Right kidney (tissue), 9 donors: ENCODE results near the gene RAD51AP1.
"Not testable (repeated sequence)": the region's sequence is repeated elsewhere in the genome, so short reads cannot be mapped to it uniquely, and the experiment has no call there.

Source experiments
- DNase-seq: peaks from one replicate; pipeline ENCODE4 v3.0.0-alpha.2; 2016
- long read RNA-seq, 8 donors: transcript quantifications; one replicate each; lab custom pipeline, GENCODE V29; 2026

The RAD51AP1 gene, protein sequence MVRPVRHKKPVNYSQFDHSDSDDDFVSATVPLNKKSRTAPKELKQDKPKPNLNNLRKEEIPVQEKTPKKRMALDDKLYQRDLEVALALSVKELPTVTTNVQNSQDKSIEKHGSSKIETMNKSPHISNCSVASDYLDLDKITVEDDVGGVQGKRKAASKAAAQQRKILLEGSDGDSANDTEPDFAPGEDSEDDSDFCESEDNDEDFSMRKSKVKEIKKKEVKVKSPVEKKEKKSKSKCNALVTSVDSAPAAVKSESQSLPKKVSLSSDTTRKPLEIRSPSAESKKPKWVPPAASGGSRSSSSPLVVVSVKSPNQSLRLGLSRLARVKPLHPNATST
- long read RNA-seq, donor 1, partial matches to known transcripts: 0 of 5 reads
- long read RNA-seq, donor 1, other reads (novel, unspliced or antisense): 0 of 5 reads
- long read RNA-seq, donor 2, partial matches to known transcripts: 8 of 14 reads
- long read RNA-seq, donor 2, other reads (novel, unspliced or antisense): 0 of 14 reads
- long read RNA-seq, donor 3, partial matches to known transcripts: 0 of 1 reads
- long read RNA-seq, donor 3, other reads (novel, unspliced or antisense): 0 of 1 reads
- long read RNA-seq, donor 4, partial matches to known transcripts: 0 of 3 reads
- long read RNA-seq, donor 4, other reads (novel, unspliced or antisense): 0 of 3 reads
- long read RNA-seq, donor 5, transcript RAD51AP1-202 (9 exons, 2,113 nt): major isoform, 5 of 6 reads
- long read RNA-seq, donor 5, partial matches to known transcripts: 0 of 6 reads
- long read RNA-seq, donor 5, other reads (novel, unspliced or antisense): 0 of 6 reads
- long read RNA-seq, donor 6, partial matches to known transcripts: 0 of 1 reads
- long read RNA-seq, donor 6, other reads (novel, unspliced or antisense): 0 of 1 reads
- long read RNA-seq, donor 7, partial matches to known transcripts: 0 of 2 reads
- long read RNA-seq, donor 7, other reads (novel, unspliced or antisense): 0 of 2 reads
- long read RNA-seq, donor 8, partial matches to known transcripts: 0 of 1 reads
- long read RNA-seq, donor 8, other reads (novel, unspliced or antisense): 0 of 1 reads

DNA sequence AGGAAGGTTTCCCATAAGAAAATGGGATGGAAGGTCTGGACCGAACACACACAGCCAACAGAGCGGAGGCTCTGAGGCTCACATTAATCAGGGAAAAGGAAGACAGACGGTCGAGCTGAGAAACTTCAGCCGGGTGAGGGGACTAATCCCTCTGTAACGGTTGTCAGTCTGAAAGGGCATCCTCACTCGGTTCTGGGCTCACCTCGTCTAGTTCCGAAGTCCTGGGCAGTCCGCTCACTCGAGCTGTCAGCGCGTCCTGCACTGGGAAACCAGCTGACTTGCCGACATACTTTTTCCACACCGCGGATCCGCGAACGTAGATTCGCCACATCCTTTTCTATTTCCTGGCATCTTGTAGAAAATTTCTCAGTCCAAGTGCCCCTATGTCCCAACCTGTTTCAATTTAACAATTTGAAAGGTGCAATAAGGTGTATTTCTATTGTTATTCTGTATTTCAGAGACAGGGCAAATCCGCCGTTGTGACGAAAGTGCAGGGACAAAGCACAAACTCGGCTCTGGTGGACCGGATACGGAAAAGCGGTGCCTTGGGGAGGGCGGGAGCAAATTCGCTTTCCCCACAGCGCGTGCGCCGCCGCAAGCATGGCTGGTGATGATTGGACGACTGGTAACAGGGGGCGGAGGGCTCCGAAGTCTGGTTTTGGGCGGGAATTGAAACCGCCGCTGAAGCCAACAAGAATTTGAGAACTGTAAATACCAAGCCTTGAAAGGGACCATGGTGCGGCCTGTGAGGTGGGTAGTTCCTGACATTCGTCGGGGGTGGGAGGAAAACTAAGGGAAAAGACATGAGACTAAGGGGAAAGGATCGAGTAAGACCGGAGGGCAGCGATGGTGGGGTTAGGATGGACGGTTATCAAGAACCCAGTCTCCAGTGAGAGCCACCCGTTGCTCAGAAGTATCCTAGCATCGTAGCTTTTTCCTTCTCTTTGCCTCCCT, at the start of gene RAD51AP1:
RAD51AP1 (plus strand) TSS at position 684 of the 954 bp plus-strand sequence; CDS start at position 734, 50 bp downstream.
- DNase-seq: peak; percentile 99

DNA sequence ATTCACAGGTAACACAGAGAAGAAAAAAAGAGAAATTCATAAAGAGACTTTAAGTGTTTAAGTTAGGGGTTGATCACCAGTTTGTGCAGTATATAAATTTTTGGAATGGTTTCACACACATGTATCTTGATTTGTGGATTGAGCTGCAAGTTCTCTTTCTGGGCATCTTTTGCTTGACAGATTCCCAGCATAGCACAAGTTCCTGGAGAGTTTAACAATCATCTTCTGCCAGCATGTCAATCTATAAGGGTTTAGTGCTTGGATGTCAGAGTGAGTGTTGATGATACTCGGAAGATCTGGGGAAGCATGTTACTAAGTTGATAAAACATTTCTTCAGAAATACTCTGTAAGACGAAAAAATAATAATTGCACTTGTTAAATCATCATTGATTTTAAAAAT, 49.1 kb upstream of the RAD51AP1 start:
- no peak for DNase-seq

DNA sequence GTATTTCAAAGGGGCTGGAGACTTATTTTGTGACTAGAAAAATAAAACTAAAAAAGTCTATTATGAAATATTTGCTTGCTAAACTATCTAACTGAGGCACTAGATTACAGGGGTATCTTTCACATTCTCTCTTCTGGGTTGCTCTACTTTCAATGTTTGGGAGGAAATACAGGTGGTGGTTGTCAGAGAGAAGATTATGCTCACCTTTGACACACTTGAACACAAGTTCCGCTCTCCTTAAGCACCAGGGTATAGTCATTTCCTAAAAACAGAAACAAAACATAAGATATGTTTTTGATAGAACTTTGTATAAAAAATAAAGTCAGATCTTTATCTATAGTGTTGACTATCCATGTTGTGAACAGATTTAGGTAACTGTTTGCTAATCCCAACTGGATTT, 47.7 kb upstream of the RAD51AP1 start:
- DNase-seq: no peak

DNA sequence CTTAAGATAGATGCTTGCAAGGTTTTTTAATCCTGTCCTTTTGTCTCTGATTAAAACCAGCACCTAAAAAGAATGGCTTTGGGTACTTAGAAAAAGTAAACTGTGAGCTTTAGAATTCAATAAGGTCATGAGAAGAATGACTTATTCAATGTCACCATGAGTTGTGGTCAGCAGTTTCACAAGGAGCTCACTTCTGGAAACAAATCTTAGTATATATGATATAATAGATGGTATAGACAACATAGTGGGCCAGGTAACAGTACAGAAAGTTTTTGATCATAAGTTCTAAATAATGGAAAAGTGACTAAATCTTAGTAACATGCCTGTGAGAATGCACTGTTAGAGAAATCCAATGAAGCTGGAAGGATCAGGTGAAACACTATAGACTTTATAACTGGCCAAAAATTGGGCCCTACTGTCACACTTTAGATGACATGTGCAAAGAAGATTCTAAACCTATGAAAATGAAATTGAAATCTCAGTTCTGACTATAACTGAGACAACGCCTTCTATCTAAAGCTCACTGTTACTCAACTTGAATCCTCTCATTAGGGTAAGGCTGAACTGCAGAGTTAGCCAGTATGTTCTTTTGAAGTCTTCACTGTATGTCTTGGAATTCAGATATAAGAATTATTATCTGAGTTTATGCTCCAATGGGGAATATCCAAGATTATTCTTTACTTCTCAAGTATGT, 42.4 kb upstream of the RAD51AP1 start:
- DNase-seq: no peak

DNA sequence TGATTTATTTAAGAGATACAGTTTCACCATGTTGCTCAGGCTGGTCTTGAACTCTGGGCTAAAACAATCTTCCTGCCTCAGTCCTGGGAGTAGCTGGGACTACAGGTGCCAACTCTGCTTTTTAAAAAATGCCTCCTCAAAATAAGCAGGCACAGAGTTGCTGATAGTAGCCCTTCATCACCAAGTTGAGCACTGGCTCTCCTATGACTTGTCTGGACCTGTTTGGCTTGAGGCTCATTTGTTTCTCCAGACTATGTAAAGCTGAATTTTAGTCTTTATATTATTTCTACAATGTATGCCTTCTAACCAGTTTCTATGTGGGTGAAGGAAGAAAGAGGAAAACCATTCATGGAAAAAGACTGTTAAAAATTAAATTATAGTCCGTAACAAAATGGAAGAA, 39.5 kb upstream of the RAD51AP1 start:
- DNase-seq: no peak

DNA sequence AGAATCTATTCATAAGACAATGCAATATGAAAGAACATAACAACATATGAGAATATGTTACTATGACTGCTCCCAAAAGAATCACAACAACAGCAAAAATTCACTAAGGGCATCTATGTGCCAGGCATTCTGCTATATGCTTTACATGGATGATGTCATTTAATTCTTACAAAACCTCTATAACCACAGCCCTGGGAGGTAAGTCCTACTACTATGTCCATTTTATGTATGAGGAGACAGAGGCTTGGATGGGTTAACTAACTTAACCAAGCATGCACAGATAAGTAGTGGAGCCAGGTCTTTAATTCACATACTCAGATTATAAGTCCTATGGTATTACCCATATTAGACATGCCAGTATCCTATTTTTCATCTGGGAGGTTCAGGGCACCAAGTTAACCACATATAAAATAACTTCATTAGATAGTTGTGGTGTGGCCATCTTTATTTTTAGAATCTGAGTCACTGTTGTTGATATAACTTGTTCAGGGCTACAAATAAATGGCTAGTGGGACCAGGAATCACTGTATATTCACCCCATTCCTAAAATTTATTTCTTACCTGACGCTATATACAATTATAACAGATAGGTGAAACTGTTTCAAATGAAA, 33.2 kb upstream of the RAD51AP1 start:
- no peak for DNase-seq

DNA sequence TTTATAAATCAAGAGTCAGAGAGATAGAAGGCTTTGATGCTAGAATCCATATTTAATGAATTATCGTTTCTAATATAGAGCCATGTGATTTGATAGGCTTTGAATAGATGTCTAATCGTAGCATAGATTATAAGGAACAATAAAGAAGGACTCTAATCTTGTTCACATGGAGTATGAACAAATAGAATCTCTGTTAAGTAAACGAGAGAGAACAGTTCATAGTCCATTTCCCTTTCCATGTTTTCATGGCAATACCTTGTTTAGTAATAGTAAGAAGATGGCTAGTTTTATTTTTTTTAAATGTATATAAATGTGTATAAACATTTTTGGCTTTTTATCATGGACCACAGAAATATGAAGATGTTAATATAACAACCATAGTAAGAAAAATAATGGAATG, 32.3 kb upstream of the RAD51AP1 start:
- no peak for DNase-seq

DNA sequence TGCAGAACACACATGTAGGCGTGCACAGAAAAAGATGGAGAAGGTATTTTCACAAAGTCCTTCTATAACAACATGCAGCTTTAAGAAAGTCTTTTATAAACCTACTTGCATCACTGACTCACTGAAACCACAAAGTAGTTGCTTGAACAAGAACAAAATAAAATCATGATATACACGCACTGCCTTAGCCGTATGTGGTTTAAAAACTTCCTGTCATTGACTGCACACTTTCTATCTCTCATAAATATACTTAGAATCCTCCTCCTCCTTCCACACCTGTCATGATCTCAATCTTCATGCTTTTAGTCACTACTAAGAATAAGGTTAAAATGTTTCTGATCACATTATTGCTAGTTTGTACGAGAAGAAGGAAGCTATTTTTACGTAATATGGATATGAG, 31.8 kb upstream of the RAD51AP1 start:
- DNase-seq: no peak

DNA sequence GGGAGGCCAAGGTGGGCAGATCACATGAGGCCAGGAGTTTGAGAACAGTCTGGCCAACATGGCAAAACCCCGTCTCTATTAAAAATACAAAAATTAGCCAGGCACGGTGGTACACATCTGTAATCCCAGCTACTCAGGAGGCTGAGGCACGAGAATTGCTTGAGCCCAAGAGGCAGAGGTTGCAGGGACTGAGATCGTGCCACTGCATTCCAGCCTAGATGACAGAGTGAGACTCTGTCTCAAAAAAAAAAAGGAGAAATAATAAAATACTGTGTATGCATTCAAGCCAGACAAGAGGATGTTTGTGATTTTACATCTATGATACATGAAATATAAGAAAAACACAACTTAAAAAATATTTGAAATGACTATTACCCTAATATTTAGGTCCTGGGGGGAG, 30.2 kb upstream of the RAD51AP1 start:
- not testable (repeated sequence) for DNase-seq

DNA sequence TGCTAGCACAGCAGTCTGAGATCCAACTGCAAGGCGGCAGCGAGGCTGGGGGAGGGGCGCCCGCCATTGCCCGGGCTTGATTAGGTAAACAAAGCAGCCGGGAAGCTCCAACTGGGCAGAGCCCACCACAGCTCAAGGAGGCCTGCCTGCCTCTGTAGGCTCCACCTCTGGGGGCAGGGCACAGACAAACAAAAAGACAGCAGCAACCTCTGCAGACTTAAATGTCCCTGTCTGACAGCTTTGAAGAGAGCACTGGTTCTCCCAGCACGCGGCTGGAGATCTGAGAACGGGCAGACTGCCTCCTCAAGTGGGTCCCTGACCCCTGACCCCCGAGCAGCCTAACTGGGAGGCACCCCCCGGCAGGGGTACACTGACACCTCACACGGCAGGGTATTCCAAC, 29.4 kb upstream of the RAD51AP1 start:
- DNase-seq: not testable (repeated sequence)

DNA sequence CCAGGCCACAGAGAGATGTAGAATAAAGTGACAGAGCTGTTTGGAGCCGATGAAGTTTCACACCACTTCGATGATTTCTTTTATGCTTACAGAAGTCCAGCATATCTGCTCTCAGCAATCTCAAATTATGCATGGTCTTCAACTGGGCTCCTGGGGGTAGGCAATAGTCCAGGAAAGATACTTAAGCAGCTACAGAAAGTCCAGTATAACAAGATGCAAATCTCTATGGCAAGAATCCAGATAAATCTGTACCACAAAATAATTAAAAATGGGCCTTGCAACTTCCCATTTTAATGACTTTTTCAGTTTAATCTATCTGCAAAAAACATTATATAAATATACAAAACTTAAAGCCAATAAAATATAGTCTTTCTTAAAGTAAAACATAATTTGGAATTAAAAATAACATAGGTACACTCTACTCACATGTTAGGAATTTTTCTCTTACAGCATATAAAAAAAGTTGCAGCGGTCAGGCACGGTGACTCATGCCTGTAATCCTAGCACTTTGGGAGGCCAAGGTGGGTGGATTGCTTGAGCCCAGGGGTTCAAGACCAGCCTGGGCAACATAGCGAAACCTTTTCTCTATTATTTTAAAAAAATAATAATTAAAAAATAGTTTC, 20.5 kb upstream of the RAD51AP1 start:
- DNase-seq: no peak

DNA sequence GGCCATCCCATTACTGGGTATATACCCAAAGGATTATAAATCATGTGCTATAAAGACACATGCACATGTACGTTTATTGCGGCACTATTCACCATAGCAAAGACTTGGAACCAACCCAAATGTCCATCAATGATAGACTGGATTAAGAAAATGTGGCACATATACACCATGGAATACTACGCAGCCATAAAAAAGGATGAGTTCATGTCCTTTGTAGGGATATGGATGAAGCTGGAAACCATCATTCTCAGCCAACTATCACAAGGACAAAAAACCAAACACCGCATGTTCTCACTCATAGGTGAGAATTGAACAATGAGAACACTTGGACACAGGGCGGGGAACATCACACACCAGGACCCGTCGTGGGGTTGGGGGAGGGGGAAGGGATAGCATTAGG, 15.2 kb upstream of the RAD51AP1 start:
- DNase-seq: not testable (repeated sequence)

DNA sequence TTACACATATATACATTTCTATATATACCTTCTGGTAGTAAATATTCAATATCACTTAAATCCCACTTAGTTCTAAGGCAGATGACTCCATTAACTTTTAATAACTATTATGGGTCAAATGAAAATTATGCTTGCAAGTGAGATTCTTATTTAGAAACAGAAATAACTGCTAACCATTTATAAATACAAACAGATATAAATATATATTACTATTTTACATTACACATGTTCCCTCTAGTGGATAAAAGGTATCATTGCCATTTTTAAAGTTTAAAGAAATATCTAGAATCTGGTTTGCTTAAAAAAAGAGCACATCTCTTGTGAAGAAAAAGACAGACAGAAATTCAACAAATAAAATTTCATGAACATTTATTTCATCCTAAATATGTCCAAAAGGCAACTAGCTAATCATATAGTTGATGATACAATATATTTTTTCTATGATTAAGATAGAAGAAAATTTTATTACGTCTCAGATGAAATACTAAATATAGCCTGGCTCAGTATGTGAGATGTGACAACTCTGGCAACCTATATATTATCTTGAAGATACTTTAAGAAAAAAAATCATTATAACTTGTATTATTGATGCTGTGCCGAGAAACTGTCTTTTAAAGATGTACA, 11.7 kb upstream of the RAD51AP1 start:
- no peak for DNase-seq

DNA sequence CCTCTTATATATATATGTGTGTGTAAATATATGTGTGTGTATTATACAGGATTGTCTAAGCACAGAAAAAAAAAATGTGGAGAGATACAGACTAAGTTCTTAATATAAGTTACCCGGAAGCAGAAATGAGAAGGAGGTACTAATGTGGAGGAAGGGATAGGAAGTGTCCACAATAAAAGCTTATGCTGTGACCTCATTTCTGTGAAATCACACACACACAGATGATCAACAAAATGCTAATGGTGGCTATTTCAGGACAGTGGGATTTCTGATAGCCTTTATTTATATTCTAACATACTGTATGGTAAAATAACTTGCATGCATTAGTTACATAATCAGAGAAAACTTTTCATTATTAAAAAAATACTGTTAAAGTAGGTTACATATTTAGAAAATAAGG, 8.5 kb upstream of the RAD51AP1 start:
- DNase-seq: no peak

DNA sequence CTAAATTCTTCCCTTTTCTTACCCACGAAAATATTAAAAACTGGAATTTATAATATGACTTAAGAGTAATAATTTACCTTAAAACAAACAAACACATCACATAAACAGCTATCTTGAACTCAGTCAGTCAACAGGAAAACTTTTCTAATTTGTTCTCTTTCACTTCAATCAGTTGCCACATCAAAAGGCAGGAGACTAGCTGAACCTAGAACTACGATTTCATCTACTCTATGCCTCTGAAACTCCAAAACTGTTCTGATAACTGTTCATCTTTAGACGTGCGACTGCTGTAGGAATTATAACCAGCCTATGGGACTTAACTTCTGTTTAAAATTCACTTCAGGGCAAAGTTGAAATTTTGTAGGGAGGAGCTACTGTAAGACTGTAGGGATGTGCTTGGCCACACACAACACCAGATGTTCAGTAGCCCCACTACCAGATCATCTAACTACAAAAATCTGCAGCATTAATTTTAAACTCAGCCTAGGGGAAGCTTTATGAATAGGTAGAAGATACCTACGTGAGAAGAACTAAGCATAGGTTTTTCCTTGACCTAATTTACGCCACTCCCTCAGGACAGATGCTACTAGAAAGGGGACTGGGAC, 7.6 kb upstream of the RAD51AP1 start:
- no peak for DNase-seq

DNA sequence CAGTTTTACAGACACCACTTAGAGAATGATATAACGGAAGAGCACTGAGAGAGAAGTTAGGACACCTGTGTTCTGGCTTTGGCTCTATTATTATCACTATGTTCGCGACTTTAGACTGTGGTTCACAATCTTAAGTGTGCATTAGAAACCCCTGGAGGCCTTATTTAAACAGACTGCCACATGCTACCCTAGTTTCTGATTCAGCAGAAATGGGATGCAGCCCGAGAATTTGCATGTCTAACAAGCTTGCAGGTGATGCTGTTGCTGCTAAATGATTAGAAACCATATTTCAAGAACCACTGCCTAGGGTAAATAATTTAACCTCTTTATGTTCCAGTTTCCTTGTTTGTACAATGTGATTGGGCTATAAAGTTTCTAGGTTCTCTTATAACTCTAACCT, 3.6 kb upstream of the RAD51AP1 start:
- no peak for DNase-seq

DNA sequence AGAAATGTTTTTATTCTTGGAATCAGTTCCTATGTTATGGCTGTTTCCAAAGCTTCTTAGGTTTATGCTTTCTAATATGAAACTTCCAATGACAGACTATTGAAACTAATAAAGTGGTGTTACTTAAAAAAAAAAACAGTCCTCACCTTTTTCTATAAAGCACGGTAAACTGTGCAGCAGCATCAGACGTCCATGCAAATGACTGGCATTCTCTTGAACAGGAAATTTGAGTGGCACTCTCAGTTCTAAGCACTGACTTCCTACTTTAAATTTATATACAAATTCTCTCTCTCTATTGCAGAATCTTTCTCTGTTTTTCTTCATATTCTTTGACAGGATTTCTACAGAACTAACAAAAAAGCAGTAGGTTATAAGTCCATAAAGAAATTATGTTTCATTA, 2.8 kb upstream of the RAD51AP1 start:
- DNase-seq: no peak

DNA sequence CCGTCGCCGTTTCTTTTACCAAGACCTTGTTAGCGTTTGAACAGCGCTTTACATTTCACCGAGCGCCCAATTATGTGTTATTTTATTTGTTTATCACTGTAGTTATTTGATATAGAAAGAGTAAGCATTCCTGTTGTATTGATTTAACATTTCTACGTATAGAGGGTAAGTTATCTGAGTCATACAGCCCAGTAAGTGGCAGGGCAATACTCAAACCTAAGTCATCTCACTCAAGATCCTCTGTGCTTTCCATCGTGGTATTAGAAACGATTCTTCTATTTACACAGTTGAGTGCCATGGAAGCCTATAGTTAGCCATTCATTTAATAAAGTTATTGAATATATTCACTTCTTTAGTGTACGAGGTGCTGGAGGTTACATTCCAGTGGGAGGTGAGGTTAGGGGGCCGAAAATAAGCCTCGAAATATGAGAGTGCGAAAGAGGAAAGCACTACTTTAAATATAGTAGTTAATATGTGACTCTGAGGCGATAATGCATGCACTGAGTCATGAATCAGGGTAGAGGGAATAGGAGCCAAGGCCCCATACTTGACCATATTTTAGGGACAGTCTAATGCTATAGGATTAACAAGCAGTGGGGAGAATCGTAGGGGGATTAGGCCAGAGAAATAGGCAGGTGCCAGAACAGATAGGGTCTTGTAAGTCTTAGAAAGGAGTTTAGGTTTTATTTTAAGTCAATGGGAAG, 629 bp downstream of the RAD51AP1 start:
- no peak for DNase-seq

DNA sequence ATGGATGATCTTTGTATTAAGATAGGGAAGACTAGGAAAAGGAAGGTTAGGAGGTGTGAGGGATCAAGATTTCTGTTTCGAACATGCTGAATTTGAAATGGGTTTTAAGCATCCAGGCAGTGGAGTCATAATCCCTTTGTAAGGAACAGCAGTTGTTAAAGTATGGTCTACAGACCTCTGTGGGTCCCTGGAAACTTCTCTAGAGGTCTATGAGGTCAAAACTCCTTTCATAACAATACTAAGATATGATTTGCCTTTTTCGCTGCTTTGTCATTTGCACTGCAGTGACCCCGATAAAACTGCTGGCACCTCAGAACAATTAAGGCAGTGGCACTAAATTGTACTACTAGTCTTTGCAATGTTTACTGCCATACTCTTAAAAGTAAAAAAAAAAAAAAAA, 1.5 kb downstream of the RAD51AP1 start:
- DNase-seq: no peak
